Activated gamma-delta T cell treated with Interleukin-2 at 50 U/mL for 16 hours (primary cell): Measurements from ENCODE around the gene NPHP1.
"Not testable (repeated sequence)": the region's sequence is repeated elsewhere in the genome, so short reads cannot be mapped to it uniquely, and the experiment has no call there.

Experiments used
- DNase-seq: peaks from one replicate; pipeline ENCODE4 v3.0.0-alpha.2; 2020

NPHP1 gene

GRCh38 chr2:110101901-110102803 is 102.7 kb downstream of the NPHP1 start:
- DNase-seq, result no peak

DNA sequence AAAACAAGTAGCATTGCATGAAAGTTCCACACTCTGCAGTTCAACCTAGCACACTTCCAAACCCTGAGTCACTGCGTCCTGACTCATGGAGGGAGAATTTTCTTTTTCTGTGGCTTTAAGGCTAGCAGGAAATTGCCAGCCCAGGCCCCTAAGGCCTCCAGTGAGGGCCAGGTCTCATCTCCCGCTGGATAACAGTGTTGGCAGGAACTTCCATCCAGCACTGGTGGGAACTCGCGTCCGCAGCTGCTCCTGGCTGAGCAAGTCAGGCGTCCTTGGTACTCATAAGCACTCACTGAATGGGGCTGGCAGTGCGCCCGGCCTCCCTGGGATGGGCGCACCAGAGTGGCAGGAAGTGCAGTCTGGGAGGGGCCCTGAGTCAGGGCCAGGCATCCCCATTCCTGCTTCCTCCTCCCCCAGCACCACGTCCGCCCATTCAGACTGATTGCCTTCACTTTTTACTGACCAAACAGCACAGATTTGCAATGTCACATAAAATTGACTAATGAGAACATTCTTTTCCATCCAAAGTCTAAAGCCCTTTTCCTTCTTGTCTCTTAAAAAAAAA is 103.5 kb downstream of the NPHP1 start:
- DNase-seq, result no peak

GRCh38 chr2:110100880-110101279 is 103.9 kb downstream of the NPHP1 start:
- DNase-seq, result not testable (repeated sequence)

GRCh38 chr2:110100480-110100879 is 104.3 kb downstream of the NPHP1 start:
- DNase-seq, result no peak

DNA sequence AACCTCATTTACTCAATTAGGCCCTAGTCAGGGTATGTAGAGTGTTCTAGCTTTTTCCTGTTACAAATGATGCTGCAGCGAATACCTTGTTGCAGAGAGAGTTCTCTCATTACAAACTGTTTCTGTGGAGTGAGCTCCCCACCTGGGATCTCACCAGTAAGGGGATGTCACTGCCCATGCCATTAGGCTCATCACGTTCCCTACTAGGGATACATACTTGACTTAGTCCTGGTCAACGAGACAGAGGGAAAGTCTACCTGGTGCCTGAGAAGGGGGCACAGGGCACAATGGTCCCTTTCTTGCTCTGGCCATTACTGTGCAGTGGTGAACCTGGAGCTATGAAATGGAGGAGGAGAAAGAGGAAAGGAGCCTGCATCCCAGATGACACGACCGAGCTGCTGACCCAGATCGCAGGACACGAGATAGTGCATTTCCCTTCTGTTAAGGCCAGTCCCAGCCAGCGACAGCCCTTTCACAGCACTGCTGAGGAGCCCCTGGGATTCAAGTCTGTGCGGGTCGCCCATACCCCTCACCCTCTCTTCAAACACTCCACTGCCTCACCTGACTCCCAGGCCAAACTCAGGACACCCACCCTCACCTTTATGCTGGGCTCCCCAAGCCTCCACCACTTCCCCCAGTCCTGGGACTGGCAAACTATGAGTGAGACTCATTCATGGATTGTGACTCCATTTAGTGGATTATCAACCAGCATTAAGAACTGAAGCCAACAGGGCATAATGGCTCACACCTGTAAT is 105.2 kb downstream of the NPHP1 start:
- no peak for DNase-seq

- DNase-seq, result no peak
Observed at GRCh38 chr2:110099038-110099425, 105.8 kb downstream of the NPHP1 start.

DNA sequence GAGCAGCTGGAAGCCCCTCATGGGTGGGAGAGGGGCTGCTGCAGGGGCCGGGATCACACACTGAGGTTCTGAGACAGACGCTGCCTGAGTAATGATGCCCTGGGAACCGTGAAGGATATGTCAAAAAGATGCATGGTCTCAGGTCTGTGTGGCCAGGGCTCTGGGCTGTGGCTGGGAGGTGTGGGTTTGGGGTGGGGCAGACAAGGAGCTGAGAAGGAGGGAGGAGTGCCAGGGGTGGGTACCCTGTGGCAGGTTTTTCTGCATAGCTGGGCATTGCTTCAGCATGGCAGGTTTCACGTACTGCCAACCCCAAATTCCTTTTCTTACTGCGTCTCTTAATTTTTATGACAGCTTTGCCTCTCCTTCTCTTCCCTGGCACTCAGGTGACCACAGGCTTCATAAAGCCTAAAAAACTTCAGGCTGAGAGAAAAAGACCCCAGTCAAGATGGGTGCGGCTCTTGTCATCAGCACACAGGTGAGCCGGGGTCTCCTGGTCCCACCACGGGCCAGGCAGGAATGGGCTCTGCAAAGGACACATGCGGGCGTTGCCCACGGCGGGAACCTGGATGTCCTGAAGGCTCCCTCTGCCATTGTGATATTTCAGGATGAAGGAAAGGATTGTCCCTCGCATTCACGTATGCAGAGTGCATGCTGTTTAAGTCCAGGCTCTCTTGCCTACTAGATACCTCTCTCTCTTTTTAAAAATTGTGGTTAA is 107.2 kb downstream of the NPHP1 start:
- no peak for DNase-seq

- DNase-seq, result no peak
Observed at GRCh38 chr2:110095994-110096633, 108.7 kb downstream of the NPHP1 start.

GRCh38 chr2:110094884-110095534 is 109.8 kb downstream of the NPHP1 start:
- not testable (repeated sequence) for DNase-seq

DNA sequence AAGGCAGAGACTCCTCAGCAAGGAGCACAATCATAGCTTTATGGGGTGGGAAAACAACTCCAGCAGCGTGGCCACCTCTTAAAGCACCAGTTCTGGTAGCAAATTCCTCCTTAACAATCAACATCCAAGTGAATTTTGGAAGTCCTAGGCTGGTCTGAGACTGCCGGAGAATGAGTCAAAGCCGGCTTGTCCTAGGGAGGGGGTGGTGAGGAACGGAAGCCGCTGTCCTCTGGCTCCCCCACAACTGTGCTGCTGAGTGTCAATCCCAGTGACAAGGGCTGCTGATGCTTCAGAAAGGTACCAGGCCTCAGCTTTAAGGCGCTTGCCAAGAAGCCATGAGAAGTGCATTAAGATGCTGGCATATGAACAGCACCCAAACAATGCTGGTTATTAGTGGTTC is 110.9 kb downstream of the NPHP1 start:
- DNase-seq, result not testable (repeated sequence)

DNA sequence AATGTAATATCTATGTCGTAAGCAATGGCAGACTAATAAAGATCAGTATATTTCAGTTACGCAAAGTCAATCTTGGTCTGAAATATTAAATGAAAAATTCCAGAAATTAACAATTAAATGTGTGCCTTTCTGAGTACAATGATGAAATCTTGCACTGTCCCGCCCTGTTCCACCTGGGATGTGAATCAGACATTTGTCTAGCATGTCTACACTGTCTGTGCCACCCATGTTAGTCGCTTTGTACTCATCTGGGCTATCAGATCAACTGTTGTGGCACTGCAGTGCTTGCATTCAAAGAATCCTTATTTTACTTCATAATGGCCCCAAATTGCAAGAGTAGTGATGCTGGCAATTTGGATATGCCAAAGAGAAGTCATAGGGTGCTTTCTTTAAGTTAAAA is 114.6 kb downstream of the NPHP1 start:
- not testable (repeated sequence) for DNase-seq

DNA sequence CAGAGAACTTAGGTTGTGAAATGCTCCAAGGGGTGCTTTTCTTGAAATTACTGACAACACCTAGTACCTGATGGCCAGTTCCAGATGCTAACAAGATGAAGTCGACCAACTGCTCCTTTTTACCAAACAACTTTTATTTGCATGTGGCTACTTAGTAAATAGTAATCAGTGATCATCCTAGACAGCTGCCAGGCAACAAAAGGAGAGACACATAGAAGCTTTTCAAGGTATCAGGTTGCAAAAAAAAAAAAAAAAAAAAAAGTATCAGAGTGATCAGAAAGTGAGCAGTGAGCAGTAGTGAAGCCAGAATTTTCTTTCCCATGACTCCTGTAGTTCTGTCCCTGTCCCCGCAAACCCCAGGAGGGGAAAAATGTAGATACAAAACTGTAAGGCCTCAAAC is 121.1 kb downstream of the NPHP1 start:
- DNase-seq, result not testable (repeated sequence)

- DNase-seq, result not testable (repeated sequence)
Observed at GRCh38 chr2:110083162-110083561, 121.7 kb downstream of the NPHP1 start.

GRCh38 chr2:110078104-110078503 is 126.7 kb downstream of the NPHP1 start:
- not testable (repeated sequence) for DNase-seq

DNA sequence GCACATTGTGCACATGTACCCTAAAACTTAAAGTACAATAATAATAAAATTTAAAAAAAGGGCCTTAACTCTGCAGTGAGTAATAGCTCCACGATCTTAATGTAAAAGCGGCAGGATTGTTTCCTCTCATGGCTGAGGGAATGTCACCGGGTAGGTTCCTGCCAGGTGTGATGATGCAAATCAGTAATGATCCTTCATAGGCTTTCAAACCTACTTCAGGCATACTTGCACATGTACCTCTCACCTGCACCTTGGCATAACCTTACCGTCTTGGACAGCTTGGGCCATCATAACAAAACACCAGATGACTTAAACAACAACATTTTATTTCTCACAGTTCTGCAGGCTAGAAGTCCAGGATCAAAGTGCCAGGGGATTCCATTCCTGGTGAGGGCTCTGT is 128.9 kb downstream of the NPHP1 start:
- not testable (repeated sequence) for DNase-seq
